NOMO-1 treated with dmso at 0.1 percent for 144 hours (cell line): Measurements from ENCODE around the gene BNC2.
"Not testable (repeated sequence)": the region's sequence is repeated elsewhere in the genome, so short reads cannot be mapped to it uniquely, and the experiment has no call there.

ENCODE experiments used
- DNase-seq: peaks from one replicate; lab custom pipeline; 2025; ENCODE audit not compliant: unreplicated experiment; lab: John Stamatoyannopoulos, UW

BNC2 gene, protein sequence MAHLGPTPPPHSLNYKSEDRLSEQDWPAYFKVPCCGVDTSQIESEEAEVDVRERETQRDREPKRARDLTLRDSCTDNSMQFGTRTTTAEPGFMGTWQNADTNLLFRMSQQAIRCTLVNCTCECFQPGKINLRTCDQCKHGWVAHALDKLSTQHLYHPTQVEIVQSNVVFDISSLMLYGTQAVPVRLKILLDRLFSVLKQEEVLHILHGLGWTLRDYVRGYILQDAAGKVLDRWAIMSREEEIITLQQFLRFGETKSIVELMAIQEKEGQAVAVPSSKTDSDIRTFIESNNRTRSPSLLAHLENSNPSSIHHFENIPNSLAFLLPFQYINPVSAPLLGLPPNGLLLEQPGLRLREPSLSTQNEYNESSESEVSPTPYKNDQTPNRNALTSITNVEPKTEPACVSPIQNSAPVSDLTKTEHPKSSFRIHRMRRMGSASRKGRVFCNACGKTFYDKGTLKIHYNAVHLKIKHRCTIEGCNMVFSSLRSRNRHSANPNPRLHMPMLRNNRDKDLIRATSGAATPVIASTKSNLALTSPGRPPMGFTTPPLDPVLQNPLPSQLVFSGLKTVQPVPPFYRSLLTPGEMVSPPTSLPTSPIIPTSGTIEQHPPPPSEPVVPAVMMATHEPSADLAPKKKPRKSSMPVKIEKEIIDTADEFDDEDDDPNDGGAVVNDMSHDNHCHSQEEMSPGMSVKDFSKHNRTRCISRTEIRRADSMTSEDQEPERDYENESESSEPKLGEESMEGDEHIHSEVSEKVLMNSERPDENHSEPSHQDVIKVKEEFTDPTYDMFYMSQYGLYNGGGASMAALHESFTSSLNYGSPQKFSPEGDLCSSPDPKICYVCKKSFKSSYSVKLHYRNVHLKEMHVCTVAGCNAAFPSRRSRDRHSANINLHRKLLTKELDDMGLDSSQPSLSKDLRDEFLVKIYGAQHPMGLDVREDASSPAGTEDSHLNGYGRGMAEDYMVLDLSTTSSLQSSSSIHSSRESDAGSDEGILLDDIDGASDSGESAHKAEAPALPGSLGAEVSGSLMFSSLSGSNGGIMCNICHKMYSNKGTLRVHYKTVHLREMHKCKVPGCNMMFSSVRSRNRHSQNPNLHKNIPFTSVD

DNA sequence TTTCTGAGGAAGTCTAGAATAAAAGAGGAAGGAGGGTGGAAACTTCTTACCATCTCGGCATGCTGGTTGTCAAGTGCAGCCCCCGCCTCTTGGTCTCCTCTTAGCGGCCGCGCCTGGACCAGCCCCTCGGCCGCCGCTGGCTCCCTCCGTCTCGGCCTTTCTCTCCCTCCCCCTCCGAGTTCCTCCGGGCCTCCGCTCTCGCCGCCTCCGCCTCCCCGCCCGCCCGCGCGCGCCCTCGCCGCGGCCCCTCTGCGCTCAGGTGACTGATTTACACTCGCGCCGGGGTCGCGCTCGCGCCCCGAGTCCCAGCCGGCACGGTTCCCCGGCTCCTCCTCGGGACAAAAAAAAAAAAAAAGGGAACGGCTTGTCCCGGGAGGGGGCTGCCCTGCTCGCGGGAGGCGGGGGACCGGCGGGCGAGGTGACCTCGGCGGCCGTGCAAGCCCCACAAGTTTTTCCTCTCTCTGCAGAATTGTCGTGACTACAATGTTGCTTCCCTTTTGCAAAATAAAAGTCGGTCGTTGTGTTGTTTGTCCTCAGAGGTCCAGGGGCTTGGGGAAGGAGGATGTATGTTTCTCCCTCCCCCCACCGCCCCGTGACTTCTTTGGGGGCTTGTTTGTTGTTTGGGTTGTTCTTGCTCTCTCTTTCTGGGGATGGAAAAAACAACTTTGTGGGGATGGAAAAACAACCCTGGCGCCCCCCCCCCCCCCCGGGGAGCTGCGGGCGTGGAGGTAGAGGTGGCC is at the start of gene BNC2:
BNC2 (minus strand) TSS at position 75 of the 740 bp plus-strand sequence; CDS start at position 53, 22 bp downstream.
- no peak for DNase-seq

DNA sequence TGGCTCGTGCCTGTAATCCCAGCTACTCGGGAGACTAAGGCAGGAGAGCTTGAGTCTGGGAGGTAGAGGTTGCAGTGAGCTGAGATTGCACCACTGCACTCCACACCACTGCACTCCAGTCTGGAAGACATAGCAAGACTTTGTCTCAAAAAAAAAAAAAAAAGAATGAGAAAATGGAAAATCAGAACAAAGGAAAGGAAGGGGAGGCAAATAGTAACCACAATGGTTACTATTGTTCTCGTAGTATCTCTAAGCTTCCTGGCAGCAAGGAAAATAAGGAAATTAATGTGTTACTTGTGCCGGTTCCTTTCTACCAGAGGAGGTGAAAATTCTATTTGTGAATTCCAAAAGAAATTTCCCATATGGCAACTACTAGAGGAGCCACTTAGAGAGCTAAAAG is 48.5 kb upstream of the BNC2 start:
- no peak for DNase-seq

DNA sequence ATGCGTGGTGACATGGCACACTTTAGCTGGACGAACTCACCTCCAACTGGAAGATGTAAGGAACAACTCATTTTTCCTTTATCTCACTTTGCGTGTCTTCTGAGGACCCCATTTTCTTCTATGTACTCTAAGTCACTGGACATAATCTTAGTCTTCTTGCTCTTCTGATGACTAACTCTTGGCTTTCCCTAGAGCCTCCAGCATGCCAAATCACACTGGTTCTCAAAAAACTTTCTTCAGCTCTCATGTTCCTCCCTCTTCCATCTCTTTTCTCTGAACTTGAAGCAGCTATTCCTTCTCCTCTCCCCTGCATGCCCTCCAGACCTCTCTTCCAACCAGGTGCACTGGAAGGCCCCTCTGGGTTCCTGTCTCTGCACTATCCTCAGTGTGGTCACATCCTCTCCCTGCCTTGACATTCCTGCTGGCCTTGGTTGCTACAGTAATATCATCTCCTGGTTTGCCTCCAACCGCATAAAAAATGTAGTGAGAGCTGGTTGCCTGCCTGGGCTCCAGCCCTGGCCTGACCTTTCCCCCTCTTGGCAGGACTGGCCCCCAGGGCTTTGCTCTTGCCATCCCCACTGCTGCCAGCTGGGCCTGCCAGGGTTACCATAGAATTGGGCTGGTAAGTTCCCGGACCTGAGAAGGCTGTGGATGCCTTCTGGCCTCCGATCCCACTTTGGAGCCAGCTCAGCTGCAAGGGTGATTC is 44.8 kb upstream of the BNC2 start:
- no peak for DNase-seq

DNA sequence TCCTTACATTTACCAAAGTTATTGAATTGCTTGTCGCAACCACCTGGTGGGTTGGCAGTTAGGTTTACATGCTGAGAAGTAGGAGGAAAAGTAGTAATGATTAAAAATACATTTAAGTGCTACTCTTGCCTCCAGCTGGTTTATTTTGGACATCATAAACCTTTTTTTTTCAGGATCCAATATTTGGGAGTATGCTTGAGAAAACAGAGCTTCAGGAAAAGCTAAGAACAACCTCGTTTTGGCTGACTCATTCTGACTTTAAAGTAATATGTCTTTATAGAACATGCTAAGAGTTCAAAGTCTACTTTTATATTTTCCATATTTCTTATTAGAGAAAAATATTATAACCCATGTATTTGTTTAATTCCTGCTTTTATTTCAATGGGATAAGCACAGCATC is 41.7 kb upstream of the BNC2 start:
- DNase-seq: no peak

DNA sequence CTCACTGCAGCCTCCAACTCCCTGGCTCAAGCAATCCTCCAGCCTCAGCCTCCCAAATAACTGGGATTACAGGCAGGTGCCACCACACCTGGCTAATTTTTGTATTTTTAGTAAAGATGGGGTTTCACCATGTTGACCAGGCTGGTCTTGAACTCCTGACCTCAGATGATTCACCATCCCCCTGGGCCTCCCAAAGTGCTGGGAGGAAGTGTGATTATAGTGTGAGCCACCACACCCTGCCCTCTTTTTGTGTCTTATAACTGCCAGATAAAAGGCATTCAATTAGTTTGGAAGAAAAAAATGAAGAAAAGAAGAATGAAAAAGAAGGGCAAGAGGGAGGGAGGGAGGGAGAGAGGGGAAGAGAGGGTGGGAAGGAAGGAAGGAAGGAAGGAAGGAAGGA is 37.7 kb upstream of the BNC2 start:
- not testable (repeated sequence) for DNase-seq

DNA sequence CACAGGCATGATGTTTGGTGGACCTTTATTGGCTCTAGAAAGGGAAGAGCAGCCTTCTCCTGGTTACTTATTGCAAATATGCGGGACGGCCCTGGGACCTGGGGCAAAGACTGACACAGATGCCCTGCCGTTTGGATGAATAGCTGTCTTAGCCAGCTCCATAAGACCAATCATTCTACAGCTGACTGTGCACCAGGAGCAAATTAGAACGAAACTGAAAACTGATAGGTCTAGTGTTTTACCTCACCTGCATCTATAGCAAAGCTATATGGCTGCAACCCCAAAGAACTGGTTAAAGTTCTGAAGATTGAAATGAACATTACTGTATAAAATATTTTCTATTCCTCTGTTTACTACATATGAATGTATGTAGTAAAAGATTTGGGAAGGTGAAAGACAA is 34.2 kb upstream of the BNC2 start:
- no peak for DNase-seq

DNA sequence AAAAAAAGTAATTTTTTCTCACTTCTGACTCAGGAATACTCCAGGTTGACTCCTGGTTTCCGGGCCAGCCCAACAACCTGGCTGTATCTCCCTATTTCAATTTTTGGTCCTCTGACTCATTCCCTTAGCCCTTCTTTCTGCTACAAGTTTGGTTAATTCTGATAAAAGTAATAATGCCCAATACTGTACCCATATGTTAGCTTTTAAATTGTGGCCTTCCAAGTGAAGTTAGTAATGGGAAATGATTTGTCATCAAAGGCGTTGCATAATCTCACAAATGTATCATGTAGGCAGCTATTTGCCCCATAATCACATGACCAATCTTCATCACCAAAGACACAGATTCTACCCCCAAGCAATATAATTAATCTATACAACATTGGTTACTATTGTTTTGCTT is 31.1 kb upstream of the BNC2 start:
- DNase-seq: no peak

DNA sequence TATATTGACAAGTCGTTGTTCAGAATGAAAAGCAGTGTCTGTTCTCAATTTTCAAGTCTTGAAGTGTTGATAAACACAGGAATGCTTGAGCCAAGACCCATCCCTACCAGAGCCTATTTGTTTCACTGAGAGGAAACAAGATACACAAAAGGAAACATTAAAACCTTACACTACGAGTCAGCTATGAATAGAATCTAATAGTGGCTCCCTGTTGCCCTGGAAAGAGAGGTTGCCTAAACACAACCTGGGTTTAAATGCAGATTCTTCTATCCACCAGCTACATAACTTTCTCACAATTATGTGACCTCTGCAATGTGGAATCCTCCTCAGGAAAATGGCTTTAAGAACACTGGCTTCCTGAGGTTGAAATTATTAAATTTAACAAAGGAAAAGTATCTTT is 29.1 kb upstream of the BNC2 start:
- no peak for DNase-seq

DNA sequence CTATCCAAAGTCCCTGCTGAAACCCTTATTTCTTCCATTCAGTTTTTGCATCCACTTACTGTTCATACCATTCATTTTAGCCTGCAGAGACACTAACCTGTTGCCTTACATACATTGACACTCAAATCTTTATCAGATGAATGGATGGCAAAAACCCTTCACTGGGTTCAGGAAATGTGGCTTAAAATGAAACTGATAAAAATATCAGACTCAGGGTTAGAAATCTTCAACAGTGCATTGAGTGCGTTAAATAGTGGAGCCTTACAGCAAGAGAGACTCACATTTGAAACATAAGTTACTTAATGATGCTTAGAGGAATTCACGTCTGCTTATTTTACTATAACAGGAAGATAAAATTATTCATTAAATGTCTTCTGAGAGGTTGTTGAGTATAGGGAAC is 28.0 kb upstream of the BNC2 start:
- no peak for DNase-seq

DNA sequence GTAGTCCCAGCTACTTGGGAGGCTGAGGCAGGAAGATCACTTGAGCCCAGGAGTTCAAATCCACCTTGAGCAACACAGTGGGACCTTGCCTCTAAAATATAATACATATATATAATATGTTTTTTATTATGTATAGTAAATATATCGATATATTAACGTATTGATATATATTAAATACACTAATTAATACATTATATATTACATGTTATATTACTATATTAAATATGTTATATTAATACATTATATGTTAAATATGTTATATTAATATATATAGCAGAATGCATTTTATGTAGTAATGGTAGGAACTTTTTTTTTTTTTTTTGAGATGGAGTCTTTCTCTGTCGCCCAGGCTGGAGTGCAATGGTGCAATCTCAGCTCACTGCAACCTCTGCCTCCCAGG is 18.1 kb upstream of the BNC2 start:
- DNase-seq: no peak

DNA sequence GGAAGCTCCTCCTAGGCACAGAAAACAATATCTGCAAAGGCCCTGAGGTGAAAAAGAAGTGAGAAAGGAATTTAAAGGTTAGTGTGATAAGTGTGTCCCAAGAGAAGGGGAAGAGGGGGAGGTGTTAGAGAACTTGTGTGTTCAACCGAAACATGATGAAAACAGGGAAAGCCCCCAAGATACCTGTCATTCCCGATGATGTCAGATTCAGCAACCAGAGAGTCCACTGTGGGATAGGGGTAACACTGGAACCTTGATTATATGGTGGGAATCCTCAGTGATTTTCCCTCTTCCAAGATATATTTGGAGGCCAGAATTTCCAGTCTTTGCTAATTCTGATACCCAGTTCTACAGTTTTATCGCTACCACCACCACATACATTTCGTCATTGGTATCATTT is 15.5 kb upstream of the BNC2 start:
- no peak for DNase-seq

DNA sequence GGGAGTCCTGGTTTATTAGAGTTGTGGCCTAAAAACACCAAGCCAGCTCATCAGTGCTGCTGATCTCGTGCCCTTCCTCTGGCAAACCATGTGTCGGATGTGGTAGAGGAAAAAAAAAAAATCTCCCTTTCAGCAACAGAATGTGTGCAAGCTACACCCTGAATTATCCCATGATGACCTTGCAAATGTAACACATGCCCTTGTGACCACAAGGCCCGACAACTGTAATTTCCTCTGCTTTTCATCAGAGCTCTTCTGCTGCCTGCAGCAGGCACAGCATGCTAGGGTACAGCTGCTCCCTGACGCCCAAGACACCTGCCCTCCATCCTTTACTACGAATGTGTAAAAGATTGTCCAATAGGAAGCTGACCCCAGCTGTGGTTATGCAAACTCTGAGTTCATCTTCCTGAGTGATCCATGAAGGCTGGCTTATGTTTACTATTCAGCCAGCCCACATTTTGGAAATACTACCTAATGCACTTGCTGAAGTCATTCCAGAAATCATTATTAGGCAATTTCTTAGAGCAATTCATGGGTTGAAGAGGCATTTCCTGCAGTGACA is 14.6 kb upstream of the BNC2 start:
- DNase-seq: no peak

DNA sequence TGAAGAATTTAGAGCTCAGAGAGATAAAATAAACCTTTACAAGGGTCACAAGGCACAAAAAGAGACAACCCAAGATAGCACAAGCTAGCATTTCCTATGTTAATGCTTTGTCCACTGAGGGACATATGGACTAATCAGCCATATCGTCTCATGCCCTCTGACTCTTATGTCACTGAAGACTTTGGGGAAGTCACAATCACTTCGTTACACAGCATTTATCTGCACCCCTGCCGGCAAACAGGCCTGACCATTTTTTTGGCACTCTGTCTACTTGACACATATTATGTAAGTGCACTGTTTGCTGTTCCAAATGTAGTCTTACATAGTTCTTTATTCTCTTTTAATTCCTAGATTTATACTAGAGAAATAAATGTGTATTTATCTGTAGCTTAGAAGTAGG is 13.9 kb upstream of the BNC2 start:
- DNase-seq: no peak

DNA sequence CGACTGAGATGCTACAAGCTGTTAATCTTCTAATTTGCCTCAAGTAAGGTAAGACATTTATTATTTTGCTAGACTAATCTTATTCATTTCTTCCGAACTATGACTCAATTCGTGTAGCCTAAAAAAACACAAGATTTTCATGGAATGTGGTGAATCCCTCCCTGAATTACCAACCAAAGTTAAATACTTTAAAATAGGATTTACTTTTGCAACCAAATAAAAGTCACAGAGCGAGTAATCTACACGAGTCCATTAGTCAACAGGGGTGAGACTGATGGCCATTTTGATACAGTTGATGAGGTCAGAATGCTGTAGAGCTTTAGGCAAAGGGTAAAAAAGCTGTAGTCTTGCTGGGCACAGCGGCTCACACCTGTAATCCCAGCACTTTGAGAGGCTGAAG is 13.1 kb upstream of the BNC2 start:
- DNase-seq: no peak

DNA sequence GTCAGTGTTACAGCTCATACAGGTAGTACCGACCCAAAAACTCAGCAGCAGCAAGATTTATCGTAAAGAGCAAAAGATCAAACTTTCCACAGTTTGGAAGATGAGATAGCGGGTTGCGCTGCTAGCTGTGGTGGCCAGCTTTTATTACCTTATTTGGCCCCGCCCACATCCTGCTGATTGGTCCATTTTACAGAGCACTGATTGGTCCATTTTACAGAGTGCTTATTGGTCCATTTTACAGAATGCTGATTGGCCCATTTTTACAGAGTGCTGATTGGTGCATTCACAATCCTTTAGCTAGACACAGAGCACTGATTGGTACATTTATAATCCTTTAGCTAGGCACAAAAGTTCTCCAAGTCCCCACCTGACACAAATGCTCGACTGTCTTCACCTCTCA is 12.0 kb upstream of the BNC2 start:
- DNase-seq: not testable (repeated sequence)

DNA sequence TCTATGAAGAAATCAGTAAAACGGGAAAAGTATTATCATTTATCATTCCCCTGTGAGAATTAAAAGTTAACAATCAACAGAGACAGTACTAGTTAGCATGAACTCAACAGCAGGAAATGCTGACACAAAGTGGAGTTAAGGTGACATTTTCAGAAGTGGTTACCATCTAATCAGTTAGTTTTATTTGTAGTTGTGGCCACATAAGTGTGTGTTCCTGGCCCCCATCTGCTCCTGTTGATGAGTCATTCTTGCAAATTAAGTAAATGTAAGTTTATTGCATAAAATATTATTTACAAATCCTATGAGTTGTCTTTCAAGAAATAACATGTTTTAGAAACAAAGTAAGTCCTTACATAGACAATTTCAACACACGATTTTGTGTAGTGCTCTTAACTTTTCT is 8.9 kb upstream of the BNC2 start:
- DNase-seq: no peak

DNA sequence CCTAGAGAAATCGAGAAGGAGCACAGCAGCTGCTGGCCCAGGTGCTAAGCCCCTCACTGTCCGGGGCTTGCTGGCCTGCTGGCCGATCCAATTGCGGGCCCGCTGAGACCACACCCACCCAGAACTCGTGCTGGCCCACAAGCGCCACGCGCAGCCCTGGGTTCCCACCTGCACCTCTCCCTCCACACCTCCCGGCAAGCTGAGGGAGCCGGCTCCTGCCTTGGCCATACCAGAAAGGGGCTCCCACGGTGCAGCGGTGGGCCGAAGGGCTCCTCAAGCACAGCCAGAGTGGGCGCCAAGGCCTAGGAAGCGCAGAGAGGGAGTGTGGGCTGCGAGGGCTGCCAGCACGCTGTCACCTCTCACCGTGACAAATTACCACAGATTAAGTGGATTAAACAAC is 6.8 kb upstream of the BNC2 start:
- DNase-seq: no peak

DNA sequence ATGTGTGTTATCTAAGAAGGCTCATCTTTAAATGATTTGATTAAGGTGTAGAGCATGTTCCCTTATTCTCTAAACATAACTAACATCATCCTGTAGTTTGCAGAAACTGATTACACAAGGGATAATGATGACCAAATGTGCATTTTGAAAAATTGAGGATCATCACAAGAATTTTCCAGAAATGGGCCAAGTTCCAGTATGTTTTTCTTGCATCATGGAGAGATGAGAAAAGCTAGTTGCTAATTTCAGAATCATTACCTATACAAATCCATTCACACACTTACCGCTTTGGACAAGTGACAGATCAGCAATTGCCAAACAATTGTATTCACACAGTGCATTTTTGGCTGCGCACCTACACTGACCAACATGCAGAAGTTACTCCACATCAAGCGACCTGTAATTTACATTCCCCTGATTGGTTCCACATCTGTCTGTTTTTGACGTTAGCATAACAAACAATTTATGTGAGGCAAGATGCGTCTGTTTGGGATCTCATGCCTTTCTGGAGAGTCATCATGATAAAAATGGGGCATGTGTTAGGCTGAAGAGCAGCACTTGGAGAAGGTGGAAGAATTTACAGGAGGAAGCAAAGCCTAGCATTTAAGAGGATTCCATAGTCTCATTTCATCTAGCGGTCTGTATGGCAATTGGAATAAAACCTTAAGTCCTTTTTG is 2.8 kb upstream of the BNC2 start:
- no peak for DNase-seq

DNA sequence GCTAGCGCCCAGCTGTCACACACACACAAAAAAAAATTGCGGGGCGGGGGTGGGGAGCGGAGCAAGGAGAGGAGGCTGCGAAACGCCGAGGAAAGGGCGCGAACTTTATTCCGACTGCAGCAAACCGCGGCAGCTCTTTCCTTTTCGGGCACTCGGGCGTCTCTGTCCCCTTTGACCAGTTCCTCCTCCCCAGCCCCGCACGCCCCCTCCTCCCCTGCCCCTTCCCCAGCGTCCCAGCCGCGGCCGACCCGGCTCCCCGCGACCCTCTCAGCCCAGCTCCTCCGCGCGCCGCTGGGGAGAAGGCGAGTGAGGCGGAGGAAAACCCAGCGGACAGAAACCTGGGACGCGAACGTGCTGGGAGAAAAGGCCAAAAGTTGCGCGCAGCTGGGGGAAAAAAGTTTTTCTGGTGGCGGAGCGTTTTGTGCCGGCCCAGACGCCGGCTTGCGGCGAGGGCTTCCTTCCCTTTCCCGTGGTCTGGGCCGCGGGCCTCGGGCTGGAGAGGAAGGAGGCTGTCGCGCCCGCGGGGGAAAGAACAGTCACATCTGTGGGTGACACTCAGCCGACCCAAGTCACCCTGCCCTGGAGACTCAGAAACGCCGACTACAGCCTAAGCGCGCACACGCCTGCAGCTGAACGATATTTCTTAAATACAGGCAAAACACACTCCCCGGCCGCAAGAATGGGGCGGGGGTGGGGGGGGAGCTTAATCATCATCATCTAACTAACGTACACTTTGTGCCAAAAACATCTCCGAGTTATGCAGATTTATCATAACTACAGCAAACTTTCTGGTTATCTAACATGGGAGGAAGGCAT is 1.1 kb upstream of the BNC2 start:
- no peak for DNase-seq
